WTC11 (cell line): ENCODE measurements around the gene OR56A3. TPM values are rescaled to one million over a fixed set of nuclear protein-coding genes. Genes with fewer than 3 reads are reported as not detected.

Experiments
- ATAC-seq: fragments of 200-7000 bp; cut with Tn5 transposase; 2 replicates; pipeline ENCODE4 v1.10.0; 2021; ENCODE audit warnings: mild to moderate bottlenecking, moderate library complexity
- CTCF ChIA-PET: fragments of 300-600 bp; sonication (Branson Sonifier 250); formaldehyde crosslinking; loops from one replicate; lab custom pipeline; 2021; ENCODE audit warnings: antibody characterized with exemption; lab: Charles Lee
- POLR2A ChIA-PET: fragments of 350-600 bp; sonication (Branson Sonifier 250); formaldehyde crosslinking; loops from one replicate; lab custom pipeline; 2021; ENCODE audit warnings: antibody characterized with exemption; lab: Charles Lee
- DNase-seq: peaks from one replicate; pipeline ENCODE4 v3.0.0; 2021; ENCODE audit warnings: low spot score
- H3K27ac Mint-ChIP-seq: 2 replicates; pipeline ENCODE4 v1.8.0; 2021; ENCODE audit warnings: mixed read lengths
- H3K27me3 Mint-ChIP-seq: 2 replicates; pipeline ENCODE4 v1.8.0; 2021; ENCODE audit warnings: low read depth, mild to moderate bottlenecking, moderate library complexity, mixed read lengths
- H3K36me3 Mint-ChIP-seq: 2 replicates; pipeline ENCODE4 v1.8.0; 2021; ENCODE audit warnings: mixed read lengths
- H3K4me1 Mint-ChIP-seq: 2 replicates; pipeline ENCODE4 v1.8.0; 2022; ENCODE audit warnings: mixed read lengths
- H3K4me3 Mint-ChIP-seq: 2 replicates; pipeline ENCODE4 v1.8.0; 2021; ENCODE audit warnings: mild to moderate bottlenecking, moderate library complexity, mixed read lengths
- H3K9me3 Mint-ChIP-seq: 2 replicates; pipeline ENCODE4 v1.8.0; 2021; ENCODE audit warnings: mixed read lengths
- ATF1 ChIP-seq: sonication (generic); formaldehyde crosslinking; IDR thresholded peaks from 2 replicates; pipeline ENCODE4 v1.8.1; 2023; ENCODE audit warnings: mild to moderate bottlenecking, moderate library complexity, missing genetic modification reagents
- CBFB ChIP-seq: sonication (generic); formaldehyde crosslinking; IDR thresholded peaks from 2 replicates; pipeline ENCODE4 v1.8.1; 2022; ENCODE audit warnings: mild to moderate bottlenecking, low read depth, missing genetic modification reagents
- ESRRA ChIP-seq: sonication (generic); formaldehyde crosslinking; IDR thresholded peaks from 2 replicates; pipeline ENCODE4 v1.8.1; 2022; ENCODE audit warnings: mild to moderate bottlenecking, missing genetic modification reagents, borderline replicate concordance
- MAX ChIP-seq: sonication (generic); formaldehyde crosslinking; IDR thresholded peaks from 2 replicates; pipeline ENCODE4 v1.8.0; 2022; ENCODE audit warnings: mild to moderate bottlenecking, missing genetic modification reagents
- NFATC4 ChIP-seq: fragments of 250-450 bp; sonication (Bioruptor Pico); IDR thresholded peaks from 2 replicates; pipeline ENCODE4 v1.9.0; 2021; ENCODE audit warnings: mild to moderate bottlenecking
- NFE2L1 ChIP-seq: sonication (generic); formaldehyde crosslinking; IDR thresholded peaks from 2 replicates; pipeline ENCODE4 v1.8.1; 2023; ENCODE audit warnings: missing genetic modification reagents
- NR2C2 ChIP-seq: sonication (generic); formaldehyde crosslinking; IDR thresholded peaks from 2 replicates; pipeline ENCODE4 v1.8.0; 2022; ENCODE audit warnings: mild to moderate bottlenecking, missing genetic modification reagents
- PREB ChIP-seq: sonication (generic); formaldehyde crosslinking; IDR thresholded peaks from 2 replicates; pipeline ENCODE4 v1.8.1; 2022; ENCODE audit warnings: mild to moderate bottlenecking, missing genetic modification reagents, moderate library complexity, borderline replicate concordance
- SMAD3 ChIP-seq: sonication (generic); formaldehyde crosslinking; IDR thresholded peaks from 2 replicates; pipeline ENCODE4 v1.8.0; 2022; ENCODE audit warnings: missing genetic modification reagents, mild to moderate bottlenecking, borderline replicate concordance
- TCF7 ChIP-seq: sonication (generic); formaldehyde crosslinking; IDR thresholded peaks from 2 replicates; pipeline ENCODE4 v1.8.0; 2022; ENCODE audit warnings: mild to moderate bottlenecking, low read depth, missing genetic modification reagents, moderate library complexity
- TP53 ChIP-seq: sonication (generic); formaldehyde crosslinking; IDR thresholded peaks from 2 replicates; pipeline ENCODE4 v1.8.1; 2023; ENCODE audit warnings: mild to moderate bottlenecking, missing genetic modification reagents
- USF1 ChIP-seq: sonication (generic); formaldehyde crosslinking; IDR thresholded peaks from 2 replicates; pipeline ENCODE4 v1.8.0; 2022; ENCODE audit warnings: mild to moderate bottlenecking, missing genetic modification reagents
- ZNF138 ChIP-seq: sonication (generic); formaldehyde crosslinking; conservative IDR thresholded peaks from 2 replicates; pipeline ENCODE4 v1.8.1; 2022; ENCODE audit warnings: mild to moderate bottlenecking, moderate library complexity, missing genetic modification reagents
- ZSCAN18 ChIP-seq: fragments of 250-450 bp; sonication (Bioruptor Pico); IDR thresholded peaks from 2 replicates; pipeline ENCODE4 v2.1.2; 2022; ENCODE audit warnings: mild to moderate bottlenecking, moderate library complexity
- total RNA-seq: library from RNA; stranded (reverse); gene quantifications from 3 replicates; pipeline ENCODE4 v1.2.3, GENCODE V29; 2021
- TF ChIP-seq, protein P1 (sequence below): sonication (generic); formaldehyde crosslinking; IDR thresholded peaks from 2 replicates; pipeline ENCODE4 v1.8.1; 2022; ENCODE audit warnings: low read depth, mild to moderate bottlenecking, moderate library complexity, missing genetic modification reagents, borderline replicate concordance
- TF ChIP-seq, protein P2 (sequence below): sonication (generic); formaldehyde crosslinking; IDR thresholded peaks from 2 replicates; pipeline ENCODE4 v1.8.1; 2023; ENCODE audit warnings: mild to moderate bottlenecking, missing genetic modification reagents, borderline replicate concordance
- TF ChIP-seq, protein P3 (sequence below): fragments of 250-450 bp; sonication (Bioruptor Pico); conservative IDR thresholded peaks from 2 replicates; pipeline ENCODE4 v1.9.0; 2021; ENCODE audit warnings: mild to moderate bottlenecking
- TF ChIP-seq, protein P4 (sequence below): sonication (generic); formaldehyde crosslinking; IDR thresholded peaks from 2 replicates; pipeline ENCODE4 v1.8.1; 2022; ENCODE audit warnings: mild to moderate bottlenecking, moderate library complexity, missing genetic modification reagents

OR56A3 gene
- total RNA-seq, 1 experiment from 2014 or later: not detected

DNA sequence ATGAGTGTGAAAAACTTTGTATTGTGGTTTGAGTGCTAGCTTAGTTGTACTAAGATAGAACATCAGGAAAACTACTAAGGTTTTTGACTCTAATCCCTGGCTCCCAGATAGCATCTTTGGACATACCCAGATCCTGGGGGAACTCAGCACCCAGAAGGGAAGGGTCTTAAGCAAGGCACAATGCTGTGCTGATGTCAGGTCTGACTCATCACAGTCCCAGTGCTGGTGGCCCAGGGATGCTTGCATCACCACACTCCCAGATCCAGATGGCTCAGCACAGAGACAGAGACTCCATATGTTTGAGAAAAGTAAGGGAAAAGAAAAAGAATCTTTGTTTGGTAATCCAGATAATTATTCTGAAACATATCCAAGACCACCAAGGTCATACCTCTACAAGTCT lies 18.3 kb upstream of the OR56A3 start (continued):
- no peak for TF ChIP-seq NFATC4 (CRISPR knock-in tag)

DNA sequence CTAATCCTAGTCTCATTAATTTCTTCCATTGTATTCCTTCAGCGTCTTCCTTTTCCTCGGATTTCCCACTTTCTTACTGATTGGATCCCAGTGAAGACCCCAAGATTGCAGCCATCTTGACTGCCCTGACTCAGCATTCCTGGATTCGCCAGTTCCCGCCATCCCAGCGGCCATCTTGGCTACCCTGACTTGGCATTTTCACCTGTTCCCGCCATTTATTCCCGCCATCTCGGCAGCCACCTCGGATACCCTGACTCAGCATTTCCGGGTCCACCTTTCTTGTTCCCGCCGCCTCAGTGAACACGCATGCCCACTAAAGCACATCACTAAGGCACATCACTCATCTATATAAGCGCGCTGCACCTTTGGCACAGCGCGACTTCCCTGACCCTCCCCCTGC lies 13.8 kb upstream of the OR56A3 start:
- H3K4me1 Mint-ChIP-seq: no peaks in the 10 kb centered on the region
- DNase-seq (no peak), ATAC-seq (no peak)
- H3K9me3 Mint-ChIP-seq: peaks cover 71% of the 10 kb centered on the region
- H3K27ac Mint-ChIP-seq: no peak overlapping the region
- ChIA-PET POLR2A (no interaction called here), CTCF (no interaction called here)
- H3K27me3 Mint-ChIP-seq: peaks cover 17% of the 10 kb centered on the region
- no peak overlapping the region for H3K4me3 Mint-ChIP-seq
- H3K36me3 Mint-ChIP-seq: peaks cover 26% of the 10 kb centered on the region
- TF ChIP-seq, protein P1, sequence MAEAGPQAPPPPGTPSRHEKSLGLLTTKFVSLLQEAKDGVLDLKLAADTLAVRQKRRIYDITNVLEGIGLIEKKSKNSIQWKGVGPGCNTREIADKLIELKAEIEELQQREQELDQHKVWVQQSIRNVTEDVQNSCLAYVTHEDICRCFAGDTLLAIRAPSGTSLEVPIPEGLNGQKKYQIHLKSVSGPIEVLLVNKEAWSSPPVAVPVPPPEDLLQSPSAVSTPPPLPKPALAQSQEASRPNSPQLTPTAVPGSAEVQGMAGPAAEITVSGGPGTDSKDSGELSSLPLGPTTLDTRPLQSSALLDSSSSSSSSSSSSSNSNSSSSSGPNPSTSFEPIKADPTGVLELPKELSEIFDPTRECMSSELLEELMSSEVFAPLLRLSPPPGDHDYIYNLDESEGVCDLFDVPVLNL (CRISPR knock-in tag): no peak
- 0 out of 2 replicates have a peak, but pooled peaks have one; percentile 29 for TF ChIP-seq NFE2L1

DNA sequence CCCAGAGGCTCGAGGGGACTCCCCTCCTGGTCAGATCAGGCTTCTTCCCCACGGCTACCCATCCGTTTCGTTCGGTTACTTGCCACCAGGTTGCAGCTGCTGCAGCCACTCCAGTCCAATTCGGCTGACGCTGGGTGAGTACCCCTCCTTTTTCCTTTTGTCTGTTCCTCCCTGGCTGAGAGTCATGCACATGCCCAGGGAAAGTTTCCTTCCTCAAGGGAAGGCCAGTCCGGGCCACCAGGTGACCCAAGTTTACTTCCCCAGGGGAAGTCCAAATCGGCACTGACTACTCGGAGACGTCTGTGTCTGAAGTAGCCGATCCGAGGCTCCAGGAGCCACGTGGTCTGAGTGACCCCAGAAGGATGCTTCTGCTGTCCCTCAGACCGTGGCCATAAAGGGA lies 13.2 kb upstream of the OR56A3 start:
- ChIA-PET POLR2A (no interaction called here), CTCF (no interaction called here)
- peaks cover 17% of the 10 kb centered on the region for H3K27me3 Mint-ChIP-seq
- peaks cover 74% of the 10 kb centered on the region for H3K9me3 Mint-ChIP-seq
- no peak overlapping the region for H3K4me3 Mint-ChIP-seq
- ATAC-seq (no peak), DNase-seq (no peak)
- H3K36me3 Mint-ChIP-seq: peaks cover 26% of the 10 kb centered on the region
- no peaks in the 10 kb centered on the region for H3K4me1 Mint-ChIP-seq
- no peak overlapping the region for H3K27ac Mint-ChIP-seq
- no peak for TF ChIP-seq USF1
- TF ChIP-seq SMAD3 (CRISPR knock-in tag): no peak
- no peak for TF ChIP-seq PREB (CRISPR knock-in tag)
- TF ChIP-seq TCF7 (CRISPR knock-in tag): no peak
- no peak for TF ChIP-seq ESRRA
- TF ChIP-seq TP53: no peak
- TF ChIP-seq, protein P2, sequence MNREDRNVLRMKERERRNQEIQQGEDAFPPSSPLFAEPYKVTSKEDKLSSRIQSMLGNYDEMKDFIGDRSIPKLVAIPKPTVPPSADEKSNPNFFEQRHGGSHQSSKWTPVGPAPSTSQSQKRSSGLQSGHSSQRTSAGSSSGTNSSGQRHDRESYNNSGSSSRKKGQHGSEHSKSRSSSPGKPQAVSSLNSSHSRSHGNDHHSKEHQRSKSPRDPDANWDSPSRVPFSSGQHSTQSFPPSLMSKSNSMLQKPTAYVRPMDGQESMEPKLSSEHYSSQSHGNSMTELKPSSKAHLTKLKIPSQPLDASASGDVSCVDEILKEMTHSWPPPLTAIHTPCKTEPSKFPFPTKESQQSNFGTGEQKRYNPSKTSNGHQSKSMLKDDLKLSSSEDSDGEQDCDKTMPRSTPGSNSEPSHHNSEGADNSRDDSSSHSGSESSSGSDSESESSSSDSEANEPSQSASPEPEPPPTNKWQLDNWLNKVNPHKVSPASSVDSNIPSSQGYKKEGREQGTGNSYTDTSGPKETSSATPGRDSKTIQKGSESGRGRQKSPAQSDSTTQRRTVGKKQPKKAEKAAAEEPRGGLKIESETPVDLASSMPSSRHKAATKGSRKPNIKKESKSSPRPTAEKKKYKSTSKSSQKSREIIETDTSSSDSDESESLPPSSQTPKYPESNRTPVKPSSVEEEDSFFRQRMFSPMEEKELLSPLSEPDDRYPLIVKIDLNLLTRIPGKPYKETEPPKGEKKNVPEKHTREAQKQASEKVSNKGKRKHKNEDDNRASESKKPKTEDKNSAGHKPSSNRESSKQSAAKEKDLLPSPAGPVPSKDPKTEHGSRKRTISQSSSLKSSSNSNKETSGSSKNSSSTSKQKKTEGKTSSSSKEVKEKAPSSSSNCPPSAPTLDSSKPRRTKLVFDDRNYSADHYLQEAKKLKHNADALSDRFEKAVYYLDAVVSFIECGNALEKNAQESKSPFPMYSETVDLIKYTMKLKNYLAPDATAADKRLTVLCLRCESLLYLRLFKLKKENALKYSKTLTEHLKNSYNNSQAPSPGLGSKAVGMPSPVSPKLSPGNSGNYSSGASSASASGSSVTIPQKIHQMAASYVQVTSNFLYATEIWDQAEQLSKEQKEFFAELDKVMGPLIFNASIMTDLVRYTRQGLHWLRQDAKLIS: no peak
- TF ChIP-seq, protein P3, sequence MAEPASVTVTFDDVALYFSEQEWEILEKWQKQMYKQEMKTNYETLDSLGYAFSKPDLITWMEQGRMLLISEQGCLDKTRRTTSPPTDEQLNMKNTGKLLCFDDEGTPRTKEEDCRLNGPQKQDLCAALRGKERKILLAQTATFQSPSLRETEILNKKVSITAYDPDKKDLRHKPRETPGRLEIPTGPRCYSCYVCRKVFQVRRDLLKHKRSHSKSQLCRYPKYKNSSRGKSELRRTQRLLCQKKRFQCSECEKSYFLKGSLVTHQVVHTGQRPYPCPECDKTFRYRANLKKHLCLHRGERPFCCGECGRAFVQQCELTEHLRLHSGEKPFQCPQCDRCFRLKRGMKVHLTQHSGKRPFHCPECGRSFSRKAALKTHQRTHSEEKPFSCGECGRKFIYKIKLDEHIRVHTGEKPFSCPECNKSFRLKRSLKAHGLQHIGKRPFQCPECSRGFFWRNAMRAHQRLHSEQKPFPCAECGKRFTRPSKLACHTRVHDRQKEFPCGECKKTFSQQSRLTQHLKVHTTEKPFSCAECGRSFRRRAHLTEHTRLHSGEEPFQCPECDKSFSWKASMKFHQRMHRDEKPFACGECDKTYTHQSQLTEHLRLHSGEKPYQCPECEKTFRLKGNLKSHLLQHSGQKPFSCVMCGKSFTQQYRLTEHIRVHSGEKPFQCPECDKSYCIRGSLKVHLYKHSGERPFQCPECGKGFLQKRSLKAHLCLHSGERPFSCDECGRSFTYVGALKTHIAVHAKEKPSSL: no peak
- TF ChIP-seq, protein P4, sequence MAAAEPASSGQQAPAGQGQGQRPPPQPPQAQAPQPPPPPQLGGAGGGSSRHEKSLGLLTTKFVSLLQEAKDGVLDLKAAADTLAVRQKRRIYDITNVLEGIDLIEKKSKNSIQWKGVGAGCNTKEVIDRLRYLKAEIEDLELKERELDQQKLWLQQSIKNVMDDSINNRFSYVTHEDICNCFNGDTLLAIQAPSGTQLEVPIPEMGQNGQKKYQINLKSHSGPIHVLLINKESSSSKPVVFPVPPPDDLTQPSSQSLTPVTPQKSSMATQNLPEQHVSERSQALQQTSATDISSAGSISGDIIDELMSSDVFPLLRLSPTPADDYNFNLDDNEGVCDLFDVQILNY (CRISPR knock-in tag): no peak
- no peak for TF ChIP-seq NR2C2 (CRISPR knock-in tag)
- TF ChIP-seq ZSCAN18: no peak
- TF ChIP-seq CBFB (CRISPR knock-in tag): no peak
- no peak for TF ChIP-seq MAX (CRISPR knock-in tag)
- no peak for TF ChIP-seq ZNF138 (CRISPR knock-in tag)
- no peak for TF ChIP-seq ATF1 (CRISPR knock-in tag)
